ENCODE data around the gene EEF2KMT. TPM values are rescaled to one million over a fixed set of nuclear protein-coding genes. Genes with fewer than 3 reads are reported as not detected.
"Not testable (repeated sequence)": the region's sequence is repeated elsewhere in the genome, so short reads cannot be mapped to it uniquely, and the experiment has no call there.

EEF2KMT gene
- total RNA-seq, 1 experiment from 2014 or later = 25.8 TPM

DNA sequence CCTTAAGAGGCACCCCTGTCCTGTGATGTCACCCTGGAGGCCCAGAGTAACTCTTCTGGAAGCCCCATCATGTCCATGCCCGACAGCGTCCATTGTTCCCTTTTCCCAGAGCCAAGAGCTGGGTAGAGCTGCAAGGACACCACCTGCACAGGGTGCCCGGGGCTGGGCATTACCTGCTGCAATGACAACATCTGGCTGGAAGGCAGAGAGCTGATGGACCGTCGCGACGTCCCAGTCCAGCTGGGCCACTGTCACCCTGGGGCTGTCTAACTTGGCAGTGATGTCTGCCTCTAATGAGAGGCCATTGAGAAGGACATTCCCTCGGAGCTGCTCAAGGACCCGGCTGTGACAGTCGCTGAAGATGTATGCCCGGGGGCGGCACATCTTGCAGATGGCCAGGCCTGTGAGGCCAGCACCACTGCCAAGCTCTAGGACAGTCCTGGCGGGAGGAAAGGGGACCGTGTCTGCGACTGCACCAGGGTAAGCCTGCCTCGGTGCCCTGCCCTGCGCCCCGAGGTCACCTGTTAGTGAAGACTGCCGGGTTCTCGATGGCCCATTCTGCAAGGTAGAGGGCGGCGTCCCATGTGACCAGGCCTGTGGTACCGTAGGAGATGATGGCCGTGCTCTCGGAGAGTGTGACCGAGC is 7.6 kb downstream of the EEF2KMT start:
- intact Hi-C loops (cut with micrococcal nuclease) = not testable (repeated sequence)

DNA sequence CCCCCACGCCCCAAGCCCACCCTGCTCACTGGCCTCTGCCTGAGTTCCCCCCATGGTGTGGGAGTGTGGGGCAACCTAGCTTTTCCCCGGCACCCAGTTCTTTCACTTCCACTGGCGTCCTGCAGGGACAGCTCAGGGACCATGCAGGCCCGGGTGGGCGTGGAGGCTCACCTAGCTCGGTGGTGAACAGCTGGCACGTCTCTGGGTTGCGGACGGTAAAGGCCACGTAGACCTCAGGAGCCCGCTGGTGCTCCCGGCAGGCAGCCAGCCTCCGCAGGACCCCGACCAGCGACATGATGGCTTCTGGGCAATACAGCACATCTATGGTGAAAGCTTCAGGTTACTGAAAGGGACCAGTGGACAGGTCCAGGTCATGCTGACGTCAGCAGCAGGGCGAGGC is 8.7 kb downstream of the EEF2KMT start:
- intact Hi-C loops (cut with micrococcal nuclease); H4K20me1 ChIP-seq (ENCODE audit: low read length); ATAC-seq; H3K9ac ChIP-seq (ENCODE audit: low read length); H3K27ac ChIP-seq (ENCODE audit: low read length); BruUV-seq (replicated peaks); CTCF ChIA-PET; DNase-seq; H3K27me3 ChIP-seq (ENCODE audit: low read length); POLR2A ChIA-PET (ENCODE audit: unreplicated experiment); H3K79me2 ChIP-seq (ENCODE audit: low read length); H3K4me2 ChIP-seq (ENCODE audit: low read length); H3K9me3 ChIP-seq (ENCODE audit: low read length); H3K36me3 ChIP-seq (ENCODE audit: low read depth, low read length); H3K9me2 ChIP-seq (replicated peaks; ENCODE audit: low read length); H3K4me1 ChIP-seq (ENCODE audit: insufficient read depth, low read length); H3K4me3 ChIP-seq (ENCODE audit: low read length); H3F3A ChIP-seq (ENCODE audit: low read length, unreplicated experiment); H2AFZ ChIP-seq (ENCODE audit: low read length): not testable (repeated sequence)

More for the DNA sequence above, 7.6 kb downstream of the EEF2KMT start:
- H3K36me3 ChIP-seq (ENCODE audit: low read depth, low read length); CTCF ChIA-PET; H3K4me2 ChIP-seq (ENCODE audit: low read length); H3K9me3 ChIP-seq (ENCODE audit: low read length); H3K9me2 ChIP-seq (replicated peaks; ENCODE audit: low read length); H3K27ac ChIP-seq (ENCODE audit: low read length); H3K4me1 ChIP-seq (ENCODE audit: insufficient read depth, low read length); H2AFZ ChIP-seq (ENCODE audit: low read length); H3K27me3 ChIP-seq (ENCODE audit: low read length); DNase-seq; H3K9ac ChIP-seq (ENCODE audit: low read length); H4K20me1 ChIP-seq (ENCODE audit: low read length); H3K79me2 ChIP-seq (ENCODE audit: low read length); H3K4me3 ChIP-seq (ENCODE audit: low read length); H3F3A ChIP-seq (ENCODE audit: low read length, unreplicated experiment); ATAC-seq; BruUV-seq (replicated peaks): not testable (repeated sequence)
- POLR2A ChIA-PET (ENCODE audit: unreplicated experiment) = interaction anchor here (0.7 kb wide), 1 partner anchor 230 kb away, joined by 4 read pairs; no protein-coding TSS in a partner anchor

DNA sequence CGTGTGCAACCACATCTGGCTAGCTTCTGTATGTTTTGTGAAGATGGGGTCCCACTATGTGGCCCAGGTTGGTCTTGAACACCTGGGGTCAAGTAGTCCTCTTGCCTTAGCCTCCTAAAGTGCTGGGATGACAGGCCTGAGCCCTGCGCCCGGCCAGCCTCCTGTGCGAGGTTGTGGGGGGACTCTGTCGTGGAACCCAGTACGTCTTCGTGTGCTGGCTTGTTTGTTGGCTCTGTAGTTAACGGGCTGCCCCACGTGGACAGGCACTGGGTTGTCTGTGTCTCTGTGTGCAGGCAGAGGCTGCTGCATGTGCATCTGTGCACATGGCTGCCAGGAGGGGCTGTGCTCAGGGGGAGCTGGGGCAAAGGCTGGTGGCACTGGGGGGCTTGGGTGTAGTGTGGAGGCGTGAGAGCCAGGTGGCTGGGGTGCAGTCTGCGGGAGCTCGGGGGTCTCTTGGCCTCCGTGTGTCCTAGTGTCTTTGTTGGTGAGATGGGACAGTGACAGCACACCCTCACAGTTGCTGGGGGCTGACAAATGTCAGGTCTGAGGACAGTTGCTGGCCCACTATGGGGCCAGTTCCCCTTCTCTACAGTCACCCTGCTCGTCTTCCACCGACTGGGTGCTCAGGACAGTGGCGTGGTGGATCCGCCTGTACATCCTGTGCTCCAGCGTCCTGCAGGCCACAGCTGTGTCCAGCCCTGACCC is 9.4 kb downstream of the EEF2KMT start:
- H3K9me2 ChIP-seq (replicated peaks; ENCODE audit: low read length); H3K9me3 ChIP-seq (ENCODE audit: low read length); H4K20me1 ChIP-seq (ENCODE audit: low read length); intact Hi-C loops (cut with micrococcal nuclease); H3K4me1 ChIP-seq (ENCODE audit: insufficient read depth, low read length); H3K79me2 ChIP-seq (ENCODE audit: low read length); BruUV-seq (replicated peaks); H3K9ac ChIP-seq (ENCODE audit: low read length); CTCF ChIA-PET; ATAC-seq; H3K4me2 ChIP-seq (ENCODE audit: low read length); POLR2A ChIA-PET (ENCODE audit: unreplicated experiment); H3K36me3 ChIP-seq (ENCODE audit: low read depth, low read length); H3K27ac ChIP-seq (ENCODE audit: low read length); H3K4me3 ChIP-seq (ENCODE audit: low read length); DNase-seq; H3K27me3 ChIP-seq (ENCODE audit: low read length); H2AFZ ChIP-seq (ENCODE audit: low read length); H3F3A ChIP-seq (ENCODE audit: low read length, unreplicated experiment): not testable (repeated sequence)

DNA sequence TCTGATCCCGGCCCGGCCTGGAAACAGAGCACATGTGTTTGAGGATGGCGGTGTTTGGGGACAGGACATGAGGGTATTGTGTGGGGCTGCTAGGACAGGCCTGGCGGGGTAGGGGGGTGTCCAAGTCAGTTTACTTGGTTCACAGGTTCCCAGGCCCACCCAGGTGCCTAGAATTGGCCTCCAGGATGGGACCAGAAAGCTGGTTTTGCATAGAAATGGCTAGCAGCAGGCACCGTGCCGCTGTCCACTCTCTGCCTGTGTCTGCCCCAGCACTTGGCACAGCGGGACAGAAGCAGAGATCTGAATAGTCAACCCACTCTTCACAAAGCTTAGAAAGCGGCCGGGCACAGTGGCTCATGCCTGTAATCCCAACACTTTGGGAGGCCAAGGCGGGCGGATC is 11.9 kb downstream of the EEF2KMT start:
- DNase-seq; H3K79me2 ChIP-seq (ENCODE audit: low read length); H3K9ac ChIP-seq (ENCODE audit: low read length); ATAC-seq; H3K27ac ChIP-seq (ENCODE audit: low read length); H3F3A ChIP-seq (ENCODE audit: low read length, unreplicated experiment); H3K4me1 ChIP-seq (ENCODE audit: insufficient read depth, low read length); intact Hi-C loops (cut with micrococcal nuclease); CTCF ChIA-PET; BruUV-seq (replicated peaks); H3K9me3 ChIP-seq (ENCODE audit: low read length); POLR2A ChIA-PET (ENCODE audit: unreplicated experiment); H2AFZ ChIP-seq (ENCODE audit: low read length); H3K36me3 ChIP-seq (ENCODE audit: low read depth, low read length); H3K27me3 ChIP-seq (ENCODE audit: low read length); H3K4me2 ChIP-seq (ENCODE audit: low read length); H3K9me2 ChIP-seq (replicated peaks; ENCODE audit: low read length); H4K20me1 ChIP-seq (ENCODE audit: low read length); H3K4me3 ChIP-seq (ENCODE audit: low read length): not testable (repeated sequence)
